Adrenal gland (tissue), 5 donors: ENCODE data around the gene ACE2.

ENCODE experiments used
- CTCF ChIP-seq, 6 experiments: fragments of 450-650 bp in 4 of 6; fragments of 200-600 bp in 2 of 6; sonication (generic) in 1 of 6; IDR thresholded peaks; 1 replicate in 5 of 6; 2 replicates in 1 of 6; pipeline versions ENCODE4 v1.5.1 to v1.8.0; 2016 to 2021; ENCODE audit warnings: antibody characterized with exemption in 6 of 6, mild to moderate bottlenecking in 2 of 6, moderate library complexity in 1 of 6
- POLR2A ChIP-seq, 2 donors: fragments of 450-650 bp; IDR thresholded peaks; one replicate each; pipeline ENCODE4 v1.6.1; 2017; ENCODE audit warnings: antibody characterized with exemption in 2 of 2, mild to moderate bottlenecking in 2 of 2, moderate library complexity in 1 of 2
- donor health status: DM: no; HTN: no; CAD: no.

DNA sequence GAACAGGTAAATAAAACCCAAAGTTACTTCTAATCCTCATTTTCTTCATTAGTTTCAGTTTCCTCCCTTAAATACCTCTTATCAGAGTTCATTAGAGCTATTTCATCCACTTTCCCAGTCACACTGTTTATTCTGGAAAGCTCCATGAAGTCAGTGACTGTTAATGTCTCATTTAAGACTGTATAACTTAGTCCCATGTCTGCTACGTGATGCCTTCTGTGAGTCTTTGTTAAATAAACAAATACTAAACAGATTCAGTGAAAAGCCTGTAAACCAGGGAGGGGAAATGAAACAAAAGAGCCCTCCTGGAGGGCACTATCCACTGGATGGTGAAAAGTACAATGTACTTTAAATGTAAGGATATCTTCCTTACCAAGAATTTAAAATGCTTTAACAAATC, 24.7 kb downstream of the ACE2 start:
- TF ChIP-seq CTCF (IDR thresholded peaks at IDR 0.05) (no peak), POLR2A (IDR thresholded peaks at IDR 0.05) (no peak)
